PC-9 (cell line): ENCODE results near the gene AOPEP.

Source experiments
- EZH2 ChIP-seq: fragments of 200-600 bp; sonication (generic); IDR thresholded peaks from 2 replicates; pipeline ENCODE4 v1.8.0; 2017; ENCODE audit warnings: antibody characterized with exemption, low read depth
- TF ChIP-seq, protein P1 (sequence below): fragments of 200-600 bp; sonication (generic); conservative IDR thresholded peaks from 2 replicates; pipeline ENCODE4 v1.6.1; 2017; ENCODE audit warnings: mixed run types, antibody characterized with exemption, mild to moderate bottlenecking, moderate library complexity

DNA sequence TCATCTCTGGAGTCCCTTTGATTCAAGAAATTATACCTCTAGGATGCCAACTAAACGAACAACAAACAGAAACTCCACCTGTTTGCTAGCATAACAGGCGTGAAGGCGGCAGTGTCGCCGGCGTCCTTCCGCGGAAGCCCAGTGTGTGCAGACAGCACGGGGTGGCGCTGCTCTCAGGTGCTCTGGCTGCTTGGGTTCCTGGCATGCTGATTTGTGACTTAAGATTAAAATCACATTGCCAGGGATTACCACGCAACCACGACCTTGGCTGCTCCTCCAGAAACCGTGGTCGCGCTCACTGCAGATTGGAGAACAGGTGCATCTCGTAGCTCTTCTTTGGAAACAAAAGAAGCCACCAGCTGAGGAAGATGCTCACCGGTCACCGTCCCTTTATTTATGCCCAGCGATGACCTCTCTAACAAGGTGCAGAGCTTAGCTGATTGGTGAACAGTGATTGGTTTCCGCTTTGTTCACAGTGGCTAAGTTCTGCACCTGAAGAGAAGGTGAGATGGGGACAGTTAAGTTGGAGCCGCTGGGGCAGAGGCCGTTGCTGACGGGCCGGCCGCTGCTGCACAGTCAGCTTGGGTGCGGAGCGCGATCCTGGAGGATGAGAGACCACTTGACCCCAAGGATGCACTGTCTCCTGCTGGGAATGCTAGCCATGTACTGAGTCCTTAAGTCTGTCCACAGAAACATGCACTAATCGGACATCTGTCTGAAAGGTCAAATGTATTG lies 358.7 kb downstream of the AOPEP start:
- TF ChIP-seq, protein P1, sequence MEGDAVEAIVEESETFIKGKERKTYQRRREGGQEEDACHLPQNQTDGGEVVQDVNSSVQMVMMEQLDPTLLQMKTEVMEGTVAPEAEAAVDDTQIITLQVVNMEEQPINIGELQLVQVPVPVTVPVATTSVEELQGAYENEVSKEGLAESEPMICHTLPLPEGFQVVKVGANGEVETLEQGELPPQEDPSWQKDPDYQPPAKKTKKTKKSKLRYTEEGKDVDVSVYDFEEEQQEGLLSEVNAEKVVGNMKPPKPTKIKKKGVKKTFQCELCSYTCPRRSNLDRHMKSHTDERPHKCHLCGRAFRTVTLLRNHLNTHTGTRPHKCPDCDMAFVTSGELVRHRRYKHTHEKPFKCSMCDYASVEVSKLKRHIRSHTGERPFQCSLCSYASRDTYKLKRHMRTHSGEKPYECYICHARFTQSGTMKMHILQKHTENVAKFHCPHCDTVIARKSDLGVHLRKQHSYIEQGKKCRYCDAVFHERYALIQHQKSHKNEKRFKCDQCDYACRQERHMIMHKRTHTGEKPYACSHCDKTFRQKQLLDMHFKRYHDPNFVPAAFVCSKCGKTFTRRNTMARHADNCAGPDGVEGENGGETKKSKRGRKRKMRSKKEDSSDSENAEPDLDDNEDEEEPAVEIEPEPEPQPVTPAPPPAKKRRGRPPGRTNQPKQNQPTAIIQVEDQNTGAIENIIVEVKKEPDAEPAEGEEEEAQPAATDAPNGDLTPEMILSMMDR, result no peak
- no peak for TF ChIP-seq EZH2
